MCF 10A (cell line): Measurements from ENCODE around the gene AGBL4. TPM values are rescaled to one million over a fixed set of nuclear protein-coding genes. Genes with fewer than 3 reads are reported as not detected.

Experiments used
- BruUV-seq: library from RNA; stranded (reverse); fragments of 400-500 nt; replicated peaks from 2 replicates; lab custom pipeline; 2021; lab: Mats Ljungman, UMichigan
- CTCF ChIA-PET: fragments of 300-600 bp; sonication (Branson Sonifier 250); formaldehyde crosslinking; extraction: SDS; loops from one replicate; lab custom pipeline; 2021; ENCODE audit warnings: antibody characterized with exemption, inconsistent platforms; lab: Yijun Ruan, JAX
- POLR2A ChIA-PET: fragments of 300-600, 350-650 bp; sonication (Branson Sonifier 250); formaldehyde crosslinking; extraction: SDS; loops from one replicate; lab custom pipeline; 2020; ENCODE audit warnings: antibody characterized with exemption, inconsistent platforms; lab: Yijun Ruan, JAX
- DNase-seq: peaks from one replicate; pipeline ENCODE4 v3.0.0-alpha.2; 2018; ENCODE audit not compliant: unreplicated experiment
- H3K27ac Mint-ChIP-seq: one replicate; pipeline ENCODE4 v1.8.0; 2022; ENCODE audit warnings: mild to moderate bottlenecking, low read depth, mixed read lengths; ENCODE audit not compliant: unreplicated experiment
- H3K27me3 Mint-ChIP-seq: one replicate; pipeline ENCODE4 v1.8.0; 2022; ENCODE audit warnings: mixed read lengths; ENCODE audit not compliant: insufficient read depth, unreplicated experiment
- H3K36me3 Mint-ChIP-seq: one replicate; pipeline ENCODE4 v1.8.0; 2022; ENCODE audit warnings: mild to moderate bottlenecking, moderate library complexity, mixed read lengths; ENCODE audit not compliant: insufficient read depth, unreplicated experiment
- H3K4me1 Mint-ChIP-seq: one replicate; pipeline ENCODE4 v1.8.0; 2022; ENCODE audit warnings: mixed read lengths; ENCODE audit not compliant: insufficient read depth, unreplicated experiment
- H3K4me3 Mint-ChIP-seq: one replicate; pipeline ENCODE4 v1.8.0; 2022; ENCODE audit warnings: mild to moderate bottlenecking, moderate library complexity, mixed read lengths; ENCODE audit not compliant: unreplicated experiment
- H3K9me3 Mint-ChIP-seq: one replicate; pipeline ENCODE4 v1.8.0; 2022; ENCODE audit warnings: mixed read lengths; ENCODE audit not compliant: unreplicated experiment
- intact Hi-C: fragments of 100-400 bp; cut with micrococcal nuclease; formaldehyde crosslinking; loops from 2 replicates; pipeline ENCODE4 v1.14.1; 2022
- total RNA-seq: library from RNA; stranded (reverse); gene quantifications from 2 replicates; pipeline ENCODE4 v1.2.3, GENCODE V29; 2022
- TF ChIP-seq, protein P1 (sequence below): fragments of 200-600 bp; IDR thresholded peaks from one replicate; pipeline ENCODE4 v1.8.0; 2022; ENCODE audit warnings: antibody characterized with exemption, mild to moderate bottlenecking; ENCODE audit not compliant: unreplicated experiment

The AGBL4 gene
- total RNA-seq, 1 experiment from 2014 or later: not detected

DNA sequence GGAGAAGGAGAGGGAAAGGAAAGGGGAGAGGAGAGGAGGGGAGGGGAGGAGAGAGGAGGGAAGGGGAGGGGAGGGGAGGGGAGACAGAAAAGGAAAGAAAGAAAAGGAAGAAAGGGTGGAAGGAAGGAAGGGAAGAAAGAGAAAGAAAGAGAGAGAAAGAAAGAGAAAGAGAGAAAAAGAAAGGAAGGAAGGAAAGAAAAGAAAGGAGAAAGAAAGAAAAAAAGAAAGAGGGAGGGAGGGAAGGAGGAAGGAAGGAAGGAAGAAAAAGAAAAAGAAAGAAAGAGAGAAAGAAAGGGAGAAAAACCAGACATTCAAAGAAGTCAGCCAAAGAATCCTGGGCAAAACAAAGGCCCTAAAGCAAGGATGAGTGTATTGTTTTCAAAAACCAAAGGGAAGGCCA lies 1426.1 kb downstream of the AGBL4 start:
- H3K27me3 Mint-ChIP-seq: no peaks in the 10 kb centered on the region
- H3K4me1 Mint-ChIP-seq: no peaks in the 10 kb centered on the region
- no TSS peak for BruUV-seq
- H3K27ac Mint-ChIP-seq: no peak overlapping the region
- no peak overlapping the region for H3K4me3 Mint-ChIP-seq
- intact Hi-C loops: no loop called here
- CTCF ChIA-PET: interaction anchor here (0.6 to 0.9 kb wide), 2 partner anchors 68 to 220 kb away, joined by 3 to 4 read pairs; no protein-coding TSS in a partner anchor
- POLR2A ChIA-PET: no interaction called here
- TF ChIP-seq, protein P1, sequence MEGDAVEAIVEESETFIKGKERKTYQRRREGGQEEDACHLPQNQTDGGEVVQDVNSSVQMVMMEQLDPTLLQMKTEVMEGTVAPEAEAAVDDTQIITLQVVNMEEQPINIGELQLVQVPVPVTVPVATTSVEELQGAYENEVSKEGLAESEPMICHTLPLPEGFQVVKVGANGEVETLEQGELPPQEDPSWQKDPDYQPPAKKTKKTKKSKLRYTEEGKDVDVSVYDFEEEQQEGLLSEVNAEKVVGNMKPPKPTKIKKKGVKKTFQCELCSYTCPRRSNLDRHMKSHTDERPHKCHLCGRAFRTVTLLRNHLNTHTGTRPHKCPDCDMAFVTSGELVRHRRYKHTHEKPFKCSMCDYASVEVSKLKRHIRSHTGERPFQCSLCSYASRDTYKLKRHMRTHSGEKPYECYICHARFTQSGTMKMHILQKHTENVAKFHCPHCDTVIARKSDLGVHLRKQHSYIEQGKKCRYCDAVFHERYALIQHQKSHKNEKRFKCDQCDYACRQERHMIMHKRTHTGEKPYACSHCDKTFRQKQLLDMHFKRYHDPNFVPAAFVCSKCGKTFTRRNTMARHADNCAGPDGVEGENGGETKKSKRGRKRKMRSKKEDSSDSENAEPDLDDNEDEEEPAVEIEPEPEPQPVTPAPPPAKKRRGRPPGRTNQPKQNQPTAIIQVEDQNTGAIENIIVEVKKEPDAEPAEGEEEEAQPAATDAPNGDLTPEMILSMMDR: no peak
- no peaks in the 10 kb centered on the region for H3K36me3 Mint-ChIP-seq
- no peak for DNase-seq
- H3K9me3 Mint-ChIP-seq: no peaks in the 10 kb centered on the region

DNA sequence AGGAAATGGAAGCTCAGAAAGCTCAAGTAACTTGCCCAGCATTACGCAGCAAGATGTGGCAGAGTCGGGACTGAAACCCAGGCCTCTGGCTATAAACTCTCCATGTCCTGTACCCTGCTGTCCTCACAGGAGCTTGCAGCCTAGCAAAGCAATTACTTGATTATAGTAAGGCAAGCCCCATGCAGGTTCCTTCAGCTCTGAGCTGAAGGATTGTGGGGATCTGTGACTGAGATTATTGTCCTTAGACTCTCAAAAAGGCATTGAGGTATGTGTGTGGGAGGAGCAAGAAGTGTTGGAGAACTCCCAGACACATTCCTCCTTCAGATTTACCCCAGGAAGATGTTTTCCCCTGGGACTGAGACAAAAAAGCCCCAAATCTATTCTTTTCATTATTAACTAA lies 1427.7 kb downstream of the AGBL4 start:
- Mint-ChIP-seq H3K36me3 (no peaks in the 10 kb centered on the region), H3K27ac (no peak overlapping the region), H3K4me3 (no peak overlapping the region), H3K9me3 (no peaks in the 10 kb centered on the region), H3K27me3 (no peaks in the 10 kb centered on the region), H3K4me1 (no peaks in the 10 kb centered on the region)
- DNase-seq: no peak
- ChIA-PET CTCF (interaction anchor here (0.6 to 2.8 kb wide), 5 partner anchors 10 to 101 kb away, joined by 3 to 8 read pairs (median 5); no protein-coding TSS in a partner anchor), POLR2A (no interaction called here)
- TF ChIP-seq, protein P1: no peak
- intact Hi-C loops: no loop called here
- no TSS peak for BruUV-seq

DNA sequence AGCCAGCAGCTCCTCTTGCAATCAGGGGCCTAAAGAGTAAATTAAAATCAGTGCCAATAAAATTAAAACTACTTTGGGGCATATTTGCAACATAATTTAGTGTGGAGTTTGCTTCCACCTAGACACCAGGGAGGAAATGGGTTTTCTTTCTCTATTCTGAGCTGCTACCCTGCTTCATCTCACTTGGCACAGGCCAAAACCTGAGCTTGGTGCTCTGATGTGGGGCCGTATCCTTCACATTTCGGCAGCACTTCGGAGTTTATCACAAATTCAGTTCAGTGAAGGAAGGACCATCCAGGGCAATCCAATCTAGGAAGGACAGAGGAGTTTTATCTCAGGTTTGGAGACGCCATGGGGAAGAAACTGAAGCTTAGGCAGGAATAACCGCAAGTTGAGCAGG lies 1428.1 kb downstream of the AGBL4 start:
- H3K27ac Mint-ChIP-seq: no peak overlapping the region

DNA sequence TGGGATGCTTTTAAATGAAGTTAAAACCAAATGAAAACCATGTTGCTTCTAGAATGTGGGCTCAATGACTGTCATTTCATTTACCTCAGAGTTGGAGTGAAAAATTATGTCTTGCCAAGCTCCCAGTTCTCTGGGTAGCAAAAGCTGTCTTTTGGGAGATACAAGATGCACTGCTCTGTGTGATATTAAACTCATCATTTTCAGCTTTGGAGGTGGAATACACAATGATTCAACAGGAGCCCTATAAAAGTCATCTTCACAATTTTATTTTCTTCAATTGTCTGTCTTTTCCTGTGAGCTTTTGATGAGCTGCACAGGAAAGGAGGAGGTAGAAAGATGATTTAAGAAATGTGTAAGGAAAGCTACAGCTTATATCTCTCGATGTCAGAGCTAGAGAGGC lies 1431.4 kb downstream of the AGBL4 start:
- H3K4me3 Mint-ChIP-seq: no peak overlapping the region
- intact Hi-C loops: no loop called here
- H3K4me1 Mint-ChIP-seq: no peaks in the 10 kb centered on the region

More for the DNA sequence above, 1428.1 kb downstream of the AGBL4 start:
- no peak for DNase-seq
- BruUV-seq: no TSS peak
- CTCF ChIA-PET: interaction anchor here (0.6 to 2.8 kb wide), 5 partner anchors 16 to 1904 kb away, joined by 3 to 8 read pairs (median 5); no protein-coding TSS in a partner anchor
- Mint-ChIP-seq H3K4me3 (no peak overlapping the region), H3K36me3 (no peaks in the 10 kb centered on the region), H3K27me3 (no peaks in the 10 kb centered on the region), H3K9me3 (no peaks in the 10 kb centered on the region), H3K4me1 (no peaks in the 10 kb centered on the region)
- POLR2A ChIA-PET: no interaction called here
- TF ChIP-seq, protein P1: no peak
- intact Hi-C loops: no loop called here

More for the DNA sequence above, 1431.4 kb downstream of the AGBL4 start:
- TF ChIP-seq, protein P1: no peak
- POLR2A ChIA-PET: no interaction called here
- H3K9me3 Mint-ChIP-seq: no peaks in the 10 kb centered on the region
- CTCF ChIA-PET: interaction anchor here (0.6 to 0.8 kb wide), 2 partner anchors 26 to 92 kb away, joined by 3 to 4 read pairs; no protein-coding TSS in a partner anchor
- H3K27ac Mint-ChIP-seq: no peak overlapping the region
- H3K27me3 Mint-ChIP-seq: no peaks in the 10 kb centered on the region
- DNase-seq: no peak
- BruUV-seq: no TSS peak
- H3K36me3 Mint-ChIP-seq: no peaks in the 10 kb centered on the region
